HG02885 (cell line): ENCODE data around the gene ANO2.
"Not testable (repeated sequence)": the region's sequence is repeated elsewhere in the genome, so short reads cannot be mapped to it uniquely, and the experiment has no call there.

Source experiments
- ATAC-seq: cut with Tn5 transposase; IDR thresholded peaks from one replicate; pipeline ENCODE4 v1.9.1; 2021; ENCODE audit warnings: mild to moderate bottlenecking; ENCODE audit not compliant: unreplicated experiment, poor library complexity

Gene ANO2

GRCh38 chr12:5861416-5861815 is 83.6 kb downstream of the ANO2 start:
- ATAC-seq = no peak

GRCh38 chr12:5856692-5857091 is 88.4 kb downstream of the ANO2 start:
- no peak for ATAC-seq

- no peak for ATAC-seq
These were observed 98.1 kb downstream of the ANO2 start for GRCh38 chr12:5846950-5847349.

- ATAC-seq = no peak
These were observed 104.1 kb downstream of the ANO2 start for GRCh38 chr12:5840944-5841343.

- ATAC-seq = no peak
These were observed 114.9 kb downstream of the ANO2 start for GRCh38 chr12:5830111-5830510.

GRCh38 chr12:5827591-5827990 is 117.5 kb downstream of the ANO2 start:
- ATAC-seq = no peak

- not testable (repeated sequence) for ATAC-seq
These were observed 119.3 kb downstream of the ANO2 start for GRCh38 chr12:5825761-5826160.

GRCh38 chr12:5818877-5819276 is 126.2 kb downstream of the ANO2 start:
- ATAC-seq = not testable (repeated sequence)

- ATAC-seq = no peak
These were observed 127.8 kb downstream of the ANO2 start for GRCh38 chr12:5817246-5817645.

GRCh38 chr12:5809586-5809985 is 135.5 kb downstream of the ANO2 start:
- no peak for ATAC-seq

GRCh38 chr12:5808981-5809380 is 136.1 kb downstream of the ANO2 start:
- no peak for ATAC-seq

- no peak for ATAC-seq
These were observed 137.4 kb downstream of the ANO2 start for GRCh38 chr12:5807514-5808219.

- ATAC-seq = no peak
These were observed 138.0 kb downstream of the ANO2 start for GRCh38 chr12:5807090-5807414.

- ATAC-seq = no peak
These were observed 138.5 kb downstream of the ANO2 start for GRCh38 chr12:5806371-5807089.

- ATAC-seq = no peak
These were observed 141.5 kb downstream of the ANO2 start for GRCh38 chr12:5803532-5803931.

GRCh38 chr12:5798242-5799015 is 146.6 kb downstream of the ANO2 start:
- no peak for ATAC-seq

GRCh38 chr12:5797661-5798060 is 147.4 kb downstream of the ANO2 start:
- no peak for ATAC-seq

- no peak for ATAC-seq
These were observed 148.2 kb downstream of the ANO2 start for GRCh38 chr12:5796959-5797225.

GRCh38 chr12:5796171-5796958 is 148.7 kb downstream of the ANO2 start:
- no peak for ATAC-seq

GRCh38 chr12:5794156-5794555 is 150.9 kb downstream of the ANO2 start:
- ATAC-seq = no peak

- ATAC-seq = no peak
These were observed 152.7 kb downstream of the ANO2 start for GRCh38 chr12:5792343-5792742.
